ENCODE results near the gene PSMB1. TPM values are rescaled to one million over a fixed set of nuclear protein-coding genes. Genes with fewer than 3 reads are reported as not detected.

The PSMB1 gene
- total and polyA plus RNA-seq, 2 experiments from 2014 or later = 357 to 576 TPM

DNA sequence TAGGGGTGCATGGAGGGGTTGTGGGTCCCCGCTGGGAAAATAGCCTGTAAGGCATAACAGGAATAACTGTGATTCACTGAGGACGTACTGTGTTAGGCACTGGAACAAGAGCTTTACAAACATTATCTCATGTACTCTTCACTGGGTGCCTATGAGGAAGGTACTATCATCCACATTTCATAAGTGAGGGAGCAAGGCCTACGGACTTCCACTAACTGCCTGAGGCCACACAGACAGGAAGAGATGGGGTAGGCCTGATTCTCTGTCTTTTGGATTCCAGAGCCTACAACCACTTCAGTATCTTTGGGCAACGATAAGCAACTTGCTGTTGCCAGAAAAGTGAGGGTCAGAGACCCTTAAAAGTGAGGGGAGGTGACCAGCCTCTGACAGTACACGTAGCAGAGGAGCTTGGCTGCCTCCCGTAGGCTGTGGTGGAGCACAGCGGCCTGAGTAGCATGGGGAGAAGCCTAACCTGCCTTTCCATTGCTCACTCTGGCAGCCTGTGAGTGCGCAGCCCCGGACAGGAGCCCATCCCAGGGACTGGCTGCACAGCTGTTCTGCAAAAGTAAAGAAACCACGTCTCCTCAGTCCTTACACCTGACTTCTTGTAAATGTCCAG, 30.4 kb downstream of the PSMB1 start:
- no peaks in the 10 kb centered on the region for H3K79me2 ChIP-seq (replicated peaks; ENCODE audit: insufficient read depth)
- TF ChIP-seq, protein P1, sequence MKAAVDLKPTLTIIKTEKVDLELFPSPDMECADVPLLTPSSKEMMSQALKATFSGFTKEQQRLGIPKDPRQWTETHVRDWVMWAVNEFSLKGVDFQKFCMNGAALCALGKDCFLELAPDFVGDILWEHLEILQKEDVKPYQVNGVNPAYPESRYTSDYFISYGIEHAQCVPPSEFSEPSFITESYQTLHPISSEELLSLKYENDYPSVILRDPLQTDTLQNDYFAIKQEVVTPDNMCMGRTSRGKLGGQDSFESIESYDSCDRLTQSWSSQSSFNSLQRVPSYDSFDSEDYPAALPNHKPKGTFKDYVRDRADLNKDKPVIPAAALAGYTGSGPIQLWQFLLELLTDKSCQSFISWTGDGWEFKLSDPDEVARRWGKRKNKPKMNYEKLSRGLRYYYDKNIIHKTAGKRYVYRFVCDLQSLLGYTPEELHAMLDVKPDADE (IDR thresholded peaks at IDR 0.05) = no peak
- TF ChIP-seq EZH2 (IDR thresholded peaks at IDR 0.05; ENCODE audit: low read depth, unreplicated experiment) = no peak
- no peak for TF ChIP-seq NANOG (IDR thresholded peaks at IDR 0.05; ENCODE audit: borderline replicate concordance)
- TF ChIP-seq, protein P2, sequence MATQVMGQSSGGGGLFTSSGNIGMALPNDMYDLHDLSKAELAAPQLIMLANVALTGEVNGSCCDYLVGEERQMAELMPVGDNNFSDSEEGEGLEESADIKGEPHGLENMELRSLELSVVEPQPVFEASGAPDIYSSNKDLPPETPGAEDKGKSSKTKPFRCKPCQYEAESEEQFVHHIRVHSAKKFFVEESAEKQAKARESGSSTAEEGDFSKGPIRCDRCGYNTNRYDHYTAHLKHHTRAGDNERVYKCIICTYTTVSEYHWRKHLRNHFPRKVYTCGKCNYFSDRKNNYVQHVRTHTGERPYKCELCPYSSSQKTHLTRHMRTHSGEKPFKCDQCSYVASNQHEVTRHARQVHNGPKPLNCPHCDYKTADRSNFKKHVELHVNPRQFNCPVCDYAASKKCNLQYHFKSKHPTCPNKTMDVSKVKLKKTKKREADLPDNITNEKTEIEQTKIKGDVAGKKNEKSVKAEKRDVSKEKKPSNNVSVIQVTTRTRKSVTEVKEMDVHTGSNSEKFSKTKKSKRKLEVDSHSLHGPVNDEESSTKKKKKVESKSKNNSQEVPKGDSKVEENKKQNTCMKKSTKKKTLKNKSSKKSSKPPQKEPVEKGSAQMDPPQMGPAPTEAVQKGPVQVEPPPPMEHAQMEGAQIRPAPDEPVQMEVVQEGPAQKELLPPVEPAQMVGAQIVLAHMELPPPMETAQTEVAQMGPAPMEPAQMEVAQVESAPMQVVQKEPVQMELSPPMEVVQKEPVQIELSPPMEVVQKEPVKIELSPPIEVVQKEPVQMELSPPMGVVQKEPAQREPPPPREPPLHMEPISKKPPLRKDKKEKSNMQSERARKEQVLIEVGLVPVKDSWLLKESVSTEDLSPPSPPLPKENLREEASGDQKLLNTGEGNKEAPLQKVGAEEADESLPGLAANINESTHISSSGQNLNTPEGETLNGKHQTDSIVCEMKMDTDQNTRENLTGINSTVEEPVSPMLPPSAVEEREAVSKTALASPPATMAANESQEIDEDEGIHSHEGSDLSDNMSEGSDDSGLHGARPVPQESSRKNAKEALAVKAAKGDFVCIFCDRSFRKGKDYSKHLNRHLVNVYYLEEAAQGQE (IDR thresholded peaks at IDR 0.05; ENCODE audit: unreplicated experiment) = no peak
- TF ChIP-seq EZH2phosphoT487 (IDR thresholded peaks at IDR 0.05; ENCODE audit: unreplicated experiment) = no peak
- TF ChIP-seq STAT1 (IDR thresholded peaks at IDR 0.05; ENCODE audit: unreplicated experiment) = no peak
- TF ChIP-seq, protein P3, sequence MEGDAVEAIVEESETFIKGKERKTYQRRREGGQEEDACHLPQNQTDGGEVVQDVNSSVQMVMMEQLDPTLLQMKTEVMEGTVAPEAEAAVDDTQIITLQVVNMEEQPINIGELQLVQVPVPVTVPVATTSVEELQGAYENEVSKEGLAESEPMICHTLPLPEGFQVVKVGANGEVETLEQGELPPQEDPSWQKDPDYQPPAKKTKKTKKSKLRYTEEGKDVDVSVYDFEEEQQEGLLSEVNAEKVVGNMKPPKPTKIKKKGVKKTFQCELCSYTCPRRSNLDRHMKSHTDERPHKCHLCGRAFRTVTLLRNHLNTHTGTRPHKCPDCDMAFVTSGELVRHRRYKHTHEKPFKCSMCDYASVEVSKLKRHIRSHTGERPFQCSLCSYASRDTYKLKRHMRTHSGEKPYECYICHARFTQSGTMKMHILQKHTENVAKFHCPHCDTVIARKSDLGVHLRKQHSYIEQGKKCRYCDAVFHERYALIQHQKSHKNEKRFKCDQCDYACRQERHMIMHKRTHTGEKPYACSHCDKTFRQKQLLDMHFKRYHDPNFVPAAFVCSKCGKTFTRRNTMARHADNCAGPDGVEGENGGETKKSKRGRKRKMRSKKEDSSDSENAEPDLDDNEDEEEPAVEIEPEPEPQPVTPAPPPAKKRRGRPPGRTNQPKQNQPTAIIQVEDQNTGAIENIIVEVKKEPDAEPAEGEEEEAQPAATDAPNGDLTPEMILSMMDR (conservative IDR thresholded peaks at IDR 0.05; ENCODE audit: low read depth in 2 of 2) = peak; percentile 59 to 90
- TF ChIP-seq CREB1 (CRISPR knock-in tag; IDR thresholded peaks at IDR 0.05; ENCODE audit: low read depth) = 0 out of 2 replicates have a peak, but pooled peaks have one; percentile 11
- no peak for TF ChIP-seq ZNF114 (CRISPR knock-in tag; IDR thresholded peaks at IDR 0.05)
- H2AFZ ChIP-seq = no peak overlapping the region
- no peaks in the 10 kb centered on the region for H4K20me1 ChIP-seq (replicated peaks; ENCODE audit: insufficient read depth)
- peak; percentile 100 for ATAC-seq
- no peaks in the 10 kb centered on the region for H3K9me2 ChIP-seq (ENCODE audit: insufficient read depth)
- H3K4me3 ChIP-seq = no peak overlapping the region
- no peaks in the 10 kb centered on the region for H3K36me3 Mint-ChIP-seq (ENCODE audit: low read depth)
- H3K36me3 ChIP-seq (ENCODE audit: insufficient read depth) = no peaks in the 10 kb centered on the region
- H3F3A ChIP-seq (replicated peaks; ENCODE audit: low read depth) = no peaks in the 10 kb centered on the region
- H3K27me3 ChIP-seq (ENCODE audit: insufficient read depth) = no peaks in the 10 kb centered on the region
- no peaks in the 10 kb centered on the region for H3K9me3 Mint-ChIP-seq
- peaks cover 7% of the 10 kb centered on the region for H3K27me3 Mint-ChIP-seq (ENCODE audit: insufficient read depth, low read depth, poor library complexity)
- H3K4me1 Mint-ChIP-seq = peaks cover 11% of the 10 kb centered on the region
- 0 out of 2 replicates have a peak, but pooled peaks cover 3% of the 10 kb centered on the region for H3K4me1 ChIP-seq (ENCODE audit: insufficient read depth)
- peak; percentile 76 for DNase-seq (ENCODE audit: low spot score)
- H3K27ac Mint-ChIP-seq = no peak overlapping the region
- no peak overlapping the region for H3K27ac ChIP-seq (ENCODE audit: low read depth)
- no peak overlapping the region for H3K4me3 Mint-ChIP-seq
- no peak overlapping the region for H3K4me2 ChIP-seq
